HepG2 (cell line): Measurements from ENCODE around the gene TGM1. TPM values are rescaled to one million over a fixed set of nuclear protein-coding genes. Genes with fewer than 3 reads are reported as not detected.

Source experiments
- CHD4 ChIP-seq: fragments of 200-600 bp; sonication (generic); IDR thresholded peaks from 2 replicates; pipeline ENCODE4 v1.7.0; 2017; ENCODE audit warnings: mild to moderate bottlenecking, low read length, borderline replicate concordance
- DZIP1 ChIP-seq: sonication (generic); formaldehyde crosslinking; IDR thresholded peaks from 2 replicates; pipeline ENCODE4 v1.5.0; 2020; ENCODE audit warnings: mild to moderate bottlenecking, missing genetic modification reagents
- FOXC1 ChIP-seq: sonication (generic); formaldehyde crosslinking; IDR thresholded peaks from 2 replicates; pipeline ENCODE4 v1.8.0; 2022; ENCODE audit warnings: mild to moderate bottlenecking, missing genetic modification reagents, borderline replicate concordance
- HIVEP1 ChIP-seq: sonication (generic); formaldehyde crosslinking; IDR thresholded peaks from 2 replicates; pipeline ENCODE4 v1.4.0; 2020; ENCODE audit warnings: mild to moderate bottlenecking, missing genetic modification reagents
- HMGXB3 ChIP-seq: sonication (generic); formaldehyde crosslinking; IDR thresholded peaks from 2 replicates; pipeline ENCODE4 v1.4.0; 2020; ENCODE audit warnings: missing genetic modification reagents, borderline replicate concordance
- PHF21A ChIP-seq: sonication (generic); formaldehyde crosslinking; IDR thresholded peaks from 2 replicates; pipeline ENCODE4 v1.5.0; 2020; ENCODE audit warnings: mild to moderate bottlenecking, missing genetic modification reagents
- POLR2AphosphoS5 ChIP-seq: IDR thresholded peaks from 2 replicates; pipeline ENCODE4 v1.6.1; 2012; ENCODE audit warnings: low read depth, low read length
- REST ChIP-seq, 2 experiments: IDR thresholded peaks; 2 replicates each; pipeline ENCODE4 v1.6.1; 2011 to 2012; ENCODE audit warnings: low read length in 2 of 2, borderline replicate concordance in 1 of 2, low read depth in 1 of 2, mild to moderate bottlenecking in 1 of 2, moderate library complexity in 1 of 2
- RNF2 ChIP-seq: fragments of 450-650 bp; conservative IDR thresholded peaks from 2 replicates; pipeline ENCODE4 v1.6.1; 2016; ENCODE audit warnings: low read depth
- SIX1 ChIP-seq: sonication (generic); formaldehyde crosslinking; IDR thresholded peaks from 2 replicates; pipeline ENCODE4 v1.4.0; 2020; ENCODE audit warnings: missing genetic modification reagents, borderline replicate concordance
- SP5 ChIP-seq: IDR thresholded peaks from 2 replicates; pipeline ENCODE4 v1.6.1; 2016; ENCODE audit warnings: low read depth, borderline replicate concordance
- SSRP1 ChIP-seq: IDR thresholded peaks from 2 replicates; pipeline ENCODE4 v1.6.1; 2016; ENCODE audit warnings: control low read depth
- ZNF460 ChIP-seq: sonication (generic); formaldehyde crosslinking; IDR thresholded peaks from 2 replicates; pipeline ENCODE4 v1.5.1; 2020; ENCODE audit warnings: missing genetic modification reagents, mild to moderate bottlenecking, borderline replicate concordance
- ZNF510 ChIP-seq: sonication (generic); formaldehyde crosslinking; IDR thresholded peaks from 2 replicates; pipeline ENCODE4 v1.4.0; 2020; ENCODE audit warnings: low read depth, mild to moderate bottlenecking, missing genetic modification reagents
- ZNF891 ChIP-seq: sonication (generic); formaldehyde crosslinking; IDR thresholded peaks from 2 replicates; pipeline ENCODE4 v1.5.0; 2020; ENCODE audit warnings: mild to moderate bottlenecking, missing genetic modification reagents
- polyA plus RNA-seq, 8 experiments: library from polyadenylated mRNA; depleted of rRNA in 3 of 8; stranded (reverse) in 7 of 8; unstranded in 1 of 8; fragments of >200 nt; fragmentation: Illumina TruSeq in 4 of 8; extraction: Trizol in 4 of 8; gene quantifications; 2 replicates each; pipeline versions ENCODE4 v1.2.1 to v1.2.3, GENCODE V29; 2011 to 2016; ENCODE audit warnings: low read depth in 4 of 8, missing spikeins in 1 of 8, mixed read lengths in 1 of 8; ENCODE audit not compliant: insufficient read depth in 1 of 8
- total RNA-seq, 5 experiments: library from RNA; depleted of rRNA; stranded (reverse); fragments of >200 nt; fragmentation: Illumina TruSeq; extraction: Trizol; gene quantifications; 2 replicates each; pipeline ENCODE4 v1.2.3, GENCODE V29; 2016; ENCODE audit warnings: low read depth in 1 of 5

TGM1 gene
- total and polyA plus RNA-seq, 2 of the 13 experiments (the other 11 are each of a cell fraction or from before 2014, with no cell fraction given) = 3.2 to 10.6 TPM

GRCh38 chr14:24296341-24297157 lies 33.6 kb upstream of the TGM1 start (continued):
- TF ChIP-seq HMGXB3 (CRISPR knock-in tag) (peak; percentile 63; the same call in 1 of the 2 replicates), PHF21A (no peak), SSRP1 (CRISPR knock-in tag) (peak; percentile 73; the same call in 1 of the 2 replicates), ZNF460 (CRISPR knock-in tag) (no peak), REST (IDR thresholded peaks at IDR 0.05; ENCODE audit: borderline replicate concordance in 1 of 2, low read depth in 1 of 2, low read length in 2 of 2) (no peak), DZIP1 (CRISPR knock-in tag) (no peak), RNF2 (no peak), CHD4 (no peak), POLR2AphosphoS5 (no peak), FOXC1 (CRISPR knock-in tag) (peak; percentile 26; the same call in 1 of the 2 replicates), HIVEP1 (0 out of 2 replicates have a peak, but pooled peaks have one; percentile 37), SIX1 (CRISPR knock-in tag) (no peak), ZNF510 (no peak; the same call in 1 of the 2 replicates), SP5 (CRISPR knock-in tag) (0 out of 2 replicates have a peak, but pooled peaks have one; percentile 9), ZNF891 (no peak)
